Measurements from ENCODE around the gene COL5A1. TPM values are rescaled to one million over a fixed set of nuclear protein-coding genes. Genes with fewer than 3 reads are reported as not detected.

Gene COL5A1
- total RNA-seq, 1 donor from 2014 or later, result 91.0 TPM

- DNase-seq (ENCODE audit: low read depth), result no peak
These were observed 228.7 kb downstream of the COL5A1 start for GRCh38 chr9:134870301-134870694.

- peak; percentile 27 for DNase-seq (ENCODE audit: low read depth)
These were observed 229.4 kb downstream of the COL5A1 start for GRCh38 chr9:134870746-134871662.

- no peak for DNase-seq (ENCODE audit: low read depth)
These were observed 230.2 kb downstream of the COL5A1 start for GRCh38 chr9:134871697-134872340.

GRCh38 chr9:134872482-134873231 is 231.1 kb downstream of the COL5A1 start:
- DNase-seq (ENCODE audit: low read depth), result no peak

GRCh38 chr9:134875371-134875770 is 233.8 kb downstream of the COL5A1 start:
- DNase-seq (ENCODE audit: low read depth), result no peak

GRCh38 chr9:134877541-134877940 is 235.9 kb downstream of the COL5A1 start:
- no peak for DNase-seq (ENCODE audit: low read depth)

- DNase-seq (ENCODE audit: low read depth), result no peak
These were observed 238.3 kb downstream of the COL5A1 start for GRCh38 chr9:134879664-134880483.

- no peak for DNase-seq (ENCODE audit: low read depth)
These were observed 239.1 kb downstream of the COL5A1 start, which contains the start of gene FCN2 for GRCh38 chr9:134880484-134881312. TSS of gene FCN2 (plus strand) at chr9:134880810. CDS start at chr9:134880822, 12 bp downstream.

GRCh38 chr9:134881313-134881670 is 239.7 kb downstream of the COL5A1 start:
- no peak for DNase-seq (ENCODE audit: low read depth)

GRCh38 chr9:134882204-134882785 is 240.7 kb downstream of the COL5A1 start:
- no peak for DNase-seq (ENCODE audit: low read depth)

GRCh38 chr9:134883040-134883782 is 241.6 kb downstream of the COL5A1 start:
- no peak for DNase-seq (ENCODE audit: low read depth)

GRCh38 chr9:134884492-134884891 is 242.9 kb downstream of the COL5A1 start:
- DNase-seq (ENCODE audit: low read depth), result no peak

- DNase-seq (ENCODE audit: low read depth), result no peak
These were observed 243.5 kb downstream of the COL5A1 start for GRCh38 chr9:134885001-134885678.

GRCh38 chr9:134885679-134886412 is 244.2 kb downstream of the COL5A1 start:
- DNase-seq (ENCODE audit: low read depth), result no peak

- DNase-seq (ENCODE audit: low read depth), result no peak
These were observed 244.9 kb downstream of the COL5A1 start for GRCh38 chr9:134886413-134886913.

GRCh38 chr9:134887219-134887618 is 245.6 kb downstream of the COL5A1 start:
- DNase-seq (ENCODE audit: low read depth), result no peak

Data from myocyte (in vitro differentiated cells).